Measurements from ENCODE around the gene SMURF2. TPM values are rescaled to one million over a fixed set of nuclear protein-coding genes. Genes with fewer than 3 reads are reported as not detected.

Gene SMURF2
- polyA plus RNA-seq, 1 of the 3 experiments (the other 2 are of a cell fraction) = 36.6 TPM

DNA sequence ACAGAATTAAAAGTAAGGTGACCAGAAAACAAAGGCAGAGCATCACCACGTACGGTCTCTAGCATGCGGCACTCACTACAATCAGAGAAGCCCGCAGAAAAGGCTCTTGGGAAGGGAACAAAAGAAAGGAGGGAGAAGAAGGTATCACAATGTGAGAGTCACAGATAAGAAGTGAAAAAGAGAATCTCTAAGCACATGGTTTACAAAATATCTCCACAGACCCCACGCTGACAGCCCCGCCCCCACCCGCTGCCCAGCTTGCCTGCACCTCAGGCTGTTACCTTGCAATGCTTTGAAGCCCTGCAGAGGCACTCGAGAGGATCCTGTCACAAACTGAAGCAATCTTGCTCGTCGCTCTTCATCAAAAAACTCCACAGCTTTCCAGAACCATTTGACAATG is 114.8 kb downstream of the SMURF2 start (continued):
- TF ChIP-seq, protein P1, sequence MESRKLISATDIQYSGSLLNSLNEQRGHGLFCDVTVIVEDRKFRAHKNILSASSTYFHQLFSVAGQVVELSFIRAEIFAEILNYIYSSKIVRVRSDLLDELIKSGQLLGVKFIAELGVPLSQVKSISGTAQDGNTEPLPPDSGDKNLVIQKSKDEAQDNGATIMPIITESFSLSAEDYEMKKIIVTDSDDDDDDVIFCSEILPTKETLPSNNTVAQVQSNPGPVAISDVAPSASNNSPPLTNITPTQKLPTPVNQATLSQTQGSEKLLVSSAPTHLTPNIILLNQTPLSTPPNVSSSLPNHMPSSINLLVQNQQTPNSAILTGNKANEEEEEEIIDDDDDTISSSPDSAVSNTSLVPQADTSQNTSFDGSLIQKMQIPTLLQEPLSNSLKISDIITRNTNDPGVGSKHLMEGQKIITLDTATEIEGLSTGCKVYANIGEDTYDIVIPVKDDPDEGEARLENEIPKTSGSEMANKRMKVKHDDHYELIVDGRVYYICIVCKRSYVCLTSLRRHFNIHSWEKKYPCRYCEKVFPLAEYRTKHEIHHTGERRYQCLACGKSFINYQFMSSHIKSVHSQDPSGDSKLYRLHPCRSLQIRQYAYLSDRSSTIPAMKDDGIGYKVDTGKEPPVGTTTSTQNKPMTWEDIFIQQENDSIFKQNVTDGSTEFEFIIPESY (IDR thresholded peaks at IDR 0.05; ENCODE audit: borderline replicate concordance, low read depth) = no peak
- TF ChIP-seq FOXJ3 (CRISPR knock-in tag; IDR thresholded peaks at IDR 0.05) (no peak), CHD2 (IDR thresholded peaks at IDR 0.05; ENCODE audit: low read length, partially characterized antibody) (no peak), TCF12 (IDR thresholded peaks at IDR 0.05) (no peak), YY1 (IDR thresholded peaks at IDR 0.05; ENCODE audit: low read depth) (no peak), ELF1 (IDR thresholded peaks at IDR 0.05) (no peak), RCOR1 (IDR thresholded peaks at IDR 0.05; ENCODE audit: low read length) (no peak)

DNA sequence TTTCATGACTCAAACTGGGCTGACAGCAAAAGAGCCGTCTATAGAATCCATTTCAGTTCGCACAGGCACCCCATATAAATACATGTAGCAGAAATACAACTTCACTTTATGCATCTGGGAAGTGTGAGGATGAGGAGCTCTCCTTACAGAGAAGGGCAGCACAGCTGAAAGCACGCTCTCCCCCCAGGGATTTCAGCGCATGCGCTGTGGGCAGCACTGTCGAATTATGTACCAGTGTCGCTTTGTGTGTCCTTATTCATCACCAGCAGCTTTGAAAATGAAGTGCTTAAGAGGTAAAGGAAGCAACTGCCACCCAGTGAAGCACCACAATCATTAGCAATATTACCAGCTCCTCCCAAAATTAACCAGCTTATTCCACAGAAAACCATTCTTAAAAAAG is 115.4 kb downstream of the SMURF2 start:
- H3K9ac ChIP-seq = no peak overlapping the region
- ChIA-PET CTCF (interaction anchor here (1.2 kb wide), 3 partner anchors 29 to 102 kb away, joined by 3 to 4 read pairs (median 4); no protein-coding TSS in a partner anchor), POLR2A (interaction anchor here (1.3 to 1.4 kb wide), 2 partner anchors 9 to 40 kb away, joined by 3 read pairs; partner anchors contain the start of gene CEP95)
- H3K79me2 ChIP-seq (ENCODE audit: insufficient read depth) = peaks cover 75% of the 10 kb centered on the region
- H3K27me3 ChIP-seq (ENCODE audit: insufficient read depth) = no peaks in the 10 kb centered on the region
- H3K9me3 ChIP-seq = no peaks in the 10 kb centered on the region
- H2AFZ ChIP-seq (ENCODE audit: low read depth) = no peak overlapping the region
- H3K4me2 ChIP-seq = no peak overlapping the region
- H4K20me1 ChIP-seq (ENCODE audit: insufficient read depth) = 0 out of 2 replicates have a peak, but pooled peaks cover 5% of the 10 kb centered on the region
- no peak for DNase-seq
- H3F3A ChIP-seq (replicated peaks; ENCODE audit: insufficient read depth) = peaks cover 85% of the 10 kb centered on the region
- 96% methylated on average over 7 of the region's 7 CpGs for WGBS (ENCODE audit: low lambda C conversion rate)
- no peak overlapping the region for H3K4me3 ChIP-seq (ENCODE audit: low read depth in 2 of 2, low read length in 1 of 2)
- H3K9me2 ChIP-seq = no peaks in the 10 kb centered on the region
- no peaks in the 10 kb centered on the region for H3K4me1 ChIP-seq (ENCODE audit: control insufficient read depth in 1 of 2, insufficient read depth in 2 of 2, low read depth in 1 of 2, low read length in 1 of 2)
- TF ChIP-seq NRF1 (IDR thresholded peaks at IDR 0.05; ENCODE audit: low read depth, low read length) (no peak), RCOR1 (IDR thresholded peaks at IDR 0.05; ENCODE audit: low read length) (no peak), RAD21 (IDR thresholded peaks at IDR 0.05; ENCODE audit: low read length) (no peak), FOSL2 (IDR thresholded peaks at IDR 0.05; ENCODE audit: borderline replicate concordance, low read depth) (no peak), CHD2 (IDR thresholded peaks at IDR 0.05; ENCODE audit: low read length, partially characterized antibody) (no peak), YY1 (IDR thresholded peaks at IDR 0.05; ENCODE audit: low read depth) (no peak), SIN3A (IDR thresholded peaks at IDR 0.05; ENCODE audit: borderline replicate concordance, low read depth, low read length) (no peak), TCF12 (IDR thresholded peaks at IDR 0.05) (no peak)
- TF ChIP-seq, protein P1 (IDR thresholded peaks at IDR 0.05; ENCODE audit: borderline replicate concordance, low read depth) = no peak
- TF ChIP-seq, protein P2, sequence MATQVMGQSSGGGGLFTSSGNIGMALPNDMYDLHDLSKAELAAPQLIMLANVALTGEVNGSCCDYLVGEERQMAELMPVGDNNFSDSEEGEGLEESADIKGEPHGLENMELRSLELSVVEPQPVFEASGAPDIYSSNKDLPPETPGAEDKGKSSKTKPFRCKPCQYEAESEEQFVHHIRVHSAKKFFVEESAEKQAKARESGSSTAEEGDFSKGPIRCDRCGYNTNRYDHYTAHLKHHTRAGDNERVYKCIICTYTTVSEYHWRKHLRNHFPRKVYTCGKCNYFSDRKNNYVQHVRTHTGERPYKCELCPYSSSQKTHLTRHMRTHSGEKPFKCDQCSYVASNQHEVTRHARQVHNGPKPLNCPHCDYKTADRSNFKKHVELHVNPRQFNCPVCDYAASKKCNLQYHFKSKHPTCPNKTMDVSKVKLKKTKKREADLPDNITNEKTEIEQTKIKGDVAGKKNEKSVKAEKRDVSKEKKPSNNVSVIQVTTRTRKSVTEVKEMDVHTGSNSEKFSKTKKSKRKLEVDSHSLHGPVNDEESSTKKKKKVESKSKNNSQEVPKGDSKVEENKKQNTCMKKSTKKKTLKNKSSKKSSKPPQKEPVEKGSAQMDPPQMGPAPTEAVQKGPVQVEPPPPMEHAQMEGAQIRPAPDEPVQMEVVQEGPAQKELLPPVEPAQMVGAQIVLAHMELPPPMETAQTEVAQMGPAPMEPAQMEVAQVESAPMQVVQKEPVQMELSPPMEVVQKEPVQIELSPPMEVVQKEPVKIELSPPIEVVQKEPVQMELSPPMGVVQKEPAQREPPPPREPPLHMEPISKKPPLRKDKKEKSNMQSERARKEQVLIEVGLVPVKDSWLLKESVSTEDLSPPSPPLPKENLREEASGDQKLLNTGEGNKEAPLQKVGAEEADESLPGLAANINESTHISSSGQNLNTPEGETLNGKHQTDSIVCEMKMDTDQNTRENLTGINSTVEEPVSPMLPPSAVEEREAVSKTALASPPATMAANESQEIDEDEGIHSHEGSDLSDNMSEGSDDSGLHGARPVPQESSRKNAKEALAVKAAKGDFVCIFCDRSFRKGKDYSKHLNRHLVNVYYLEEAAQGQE (IDR thresholded peaks at IDR 0.05; ENCODE audit: low read depth, low read length) = no peak
- TF ChIP-seq, protein P3, sequence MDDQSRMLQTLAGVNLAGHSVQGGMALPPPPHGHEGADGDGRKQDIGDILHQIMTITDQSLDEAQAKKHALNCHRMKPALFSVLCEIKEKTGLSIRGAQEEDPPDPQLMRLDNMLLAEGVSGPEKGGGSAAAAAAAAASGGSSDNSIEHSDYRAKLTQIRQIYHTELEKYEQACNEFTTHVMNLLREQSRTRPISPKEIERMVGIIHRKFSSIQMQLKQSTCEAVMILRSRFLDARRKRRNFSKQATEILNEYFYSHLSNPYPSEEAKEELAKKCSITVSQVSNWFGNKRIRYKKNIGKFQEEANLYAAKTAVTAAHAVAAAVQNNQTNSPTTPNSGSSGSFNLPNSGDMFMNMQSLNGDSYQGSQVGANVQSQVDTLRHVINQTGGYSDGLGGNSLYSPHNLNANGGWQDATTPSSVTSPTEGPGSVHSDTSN (IDR thresholded peaks at IDR 0.05) = no peak
- TF ChIP-seq, protein P4, sequence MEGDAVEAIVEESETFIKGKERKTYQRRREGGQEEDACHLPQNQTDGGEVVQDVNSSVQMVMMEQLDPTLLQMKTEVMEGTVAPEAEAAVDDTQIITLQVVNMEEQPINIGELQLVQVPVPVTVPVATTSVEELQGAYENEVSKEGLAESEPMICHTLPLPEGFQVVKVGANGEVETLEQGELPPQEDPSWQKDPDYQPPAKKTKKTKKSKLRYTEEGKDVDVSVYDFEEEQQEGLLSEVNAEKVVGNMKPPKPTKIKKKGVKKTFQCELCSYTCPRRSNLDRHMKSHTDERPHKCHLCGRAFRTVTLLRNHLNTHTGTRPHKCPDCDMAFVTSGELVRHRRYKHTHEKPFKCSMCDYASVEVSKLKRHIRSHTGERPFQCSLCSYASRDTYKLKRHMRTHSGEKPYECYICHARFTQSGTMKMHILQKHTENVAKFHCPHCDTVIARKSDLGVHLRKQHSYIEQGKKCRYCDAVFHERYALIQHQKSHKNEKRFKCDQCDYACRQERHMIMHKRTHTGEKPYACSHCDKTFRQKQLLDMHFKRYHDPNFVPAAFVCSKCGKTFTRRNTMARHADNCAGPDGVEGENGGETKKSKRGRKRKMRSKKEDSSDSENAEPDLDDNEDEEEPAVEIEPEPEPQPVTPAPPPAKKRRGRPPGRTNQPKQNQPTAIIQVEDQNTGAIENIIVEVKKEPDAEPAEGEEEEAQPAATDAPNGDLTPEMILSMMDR (IDR thresholded peaks at IDR 0.05) = no peak
- no peak overlapping the region for H3K27ac ChIP-seq (ENCODE audit: low read depth in 2 of 2, low read length in 1 of 2)
- H3K36me3 ChIP-seq (replicated peaks in 1 of 2; ENCODE audit: control insufficient read depth in 1 of 2, insufficient read depth in 2 of 2, low read length in 1 of 2) = peaks cover 71 to 98% of the 10 kb centered on the region in 2 experiments
